GM18505 (cell line): ENCODE data around the gene FCRL2.

Source experiments
- ATAC-seq: cut with Tn5 transposase; IDR thresholded peaks from one replicate; pipeline ENCODE4 v1.9.1; 2021; ENCODE audit not compliant: unreplicated experiment
- POLR2A ChIP-seq: IDR thresholded peaks from 4 replicates; pipeline ENCODE4 v1.6.1; 2011; ENCODE audit warnings: borderline replicate concordance; ENCODE audit not compliant: insufficient read depth, insufficient read length; ENCODE audit errors: extremely low read depth

FCRL2 gene

DNA sequence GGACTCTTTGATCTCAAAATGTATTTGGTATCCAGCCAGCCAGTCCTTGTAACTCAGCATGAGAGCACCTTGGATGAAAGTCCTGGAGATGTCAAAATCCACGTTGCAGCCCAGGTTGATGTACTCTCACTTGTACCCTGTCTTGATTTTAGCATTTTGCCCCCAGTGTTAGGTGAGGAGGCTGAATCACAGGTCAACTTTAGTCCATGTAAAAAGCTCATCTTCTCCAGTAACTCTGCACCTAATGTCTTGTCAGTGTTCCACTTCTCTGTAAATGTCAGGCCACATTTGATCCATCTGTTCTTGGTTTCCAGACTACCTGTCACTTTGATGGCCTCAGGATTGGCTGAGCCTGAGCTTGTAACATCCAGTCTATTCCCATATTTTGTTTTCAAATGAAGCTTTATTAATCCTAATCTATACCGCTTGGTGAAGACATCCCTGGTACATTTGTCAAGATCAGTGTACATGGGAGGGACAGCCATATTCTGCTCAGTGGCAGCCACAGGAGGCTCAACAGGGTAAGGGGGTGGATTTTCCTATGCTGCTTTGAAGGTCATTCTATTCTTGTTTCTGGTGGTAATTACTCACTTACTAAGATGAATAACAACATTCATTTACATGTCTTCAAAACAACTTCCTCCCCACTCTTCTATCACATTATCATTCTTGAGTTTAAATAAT lies 52.3 kb downstream of the FCRL2 start:
- ATAC-seq: no peak
- no peak for TF ChIP-seq POLR2A

DNA sequence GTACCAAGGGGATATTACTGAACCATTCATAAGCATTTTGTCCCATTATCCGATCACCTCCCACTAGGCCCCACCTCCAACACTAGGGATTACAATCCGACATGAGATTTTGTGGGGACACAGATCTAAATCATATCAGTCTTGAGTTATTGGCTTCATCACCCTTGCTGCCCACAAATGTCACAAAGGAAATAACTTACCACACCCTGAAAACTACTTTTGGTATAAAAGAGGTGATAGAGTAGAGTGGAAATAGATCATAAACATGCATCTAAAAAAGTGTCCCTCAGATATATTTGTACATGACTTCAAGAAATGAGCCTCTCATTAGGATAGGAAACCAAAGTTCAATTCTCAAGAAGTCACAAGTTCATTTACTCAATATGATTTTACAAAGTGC lies 53.8 kb downstream of the FCRL2 start:
- TF ChIP-seq POLR2A: no peak
- ATAC-seq: no peak

- no peak for ATAC-seq
- TF ChIP-seq POLR2A: no peak
Observed at GRCh38 chr1:157721985-157722384, 54.9 kb downstream of the FCRL2 start.

- no peak for ATAC-seq
- no peak for TF ChIP-seq POLR2A
Observed at GRCh38 chr1:157715736-157716135, 61.2 kb downstream of the FCRL2 start.

DNA sequence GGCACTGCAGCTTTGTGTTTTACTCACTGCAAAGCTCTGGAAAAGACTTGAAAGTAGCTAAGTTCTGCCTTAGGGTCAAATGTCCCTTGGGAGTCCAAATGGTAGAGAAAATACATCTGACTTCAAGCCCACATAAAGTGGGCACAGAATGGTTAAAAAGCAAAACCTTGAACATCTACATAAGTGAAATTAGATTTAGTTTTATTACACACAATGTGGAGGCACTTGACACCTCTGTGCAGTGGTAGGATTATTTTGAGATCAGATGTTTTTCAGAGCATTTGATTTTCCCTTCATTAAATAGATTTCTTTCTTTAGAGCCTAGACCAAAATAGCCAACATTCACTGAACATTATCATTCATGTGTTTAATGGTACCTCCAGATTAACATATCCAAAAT lies 65.1 kb downstream of the FCRL2 start:
- ATAC-seq: no peak
- no peak for TF ChIP-seq POLR2A

- TF ChIP-seq POLR2A: no peak
- ATAC-seq: no peak
Observed at GRCh38 chr1:157704878-157705277, 72.1 kb downstream of the FCRL2 start.

- TF ChIP-seq POLR2A: no peak
- no peak for ATAC-seq
Observed at GRCh38 chr1:157703981-157704380, 73.0 kb downstream of the FCRL2 start.

GRCh38 chr1:157702308-157702825 lies 74.6 kb downstream of the FCRL2 start:
- no peak for TF ChIP-seq POLR2A
- no peak for ATAC-seq

DNA sequence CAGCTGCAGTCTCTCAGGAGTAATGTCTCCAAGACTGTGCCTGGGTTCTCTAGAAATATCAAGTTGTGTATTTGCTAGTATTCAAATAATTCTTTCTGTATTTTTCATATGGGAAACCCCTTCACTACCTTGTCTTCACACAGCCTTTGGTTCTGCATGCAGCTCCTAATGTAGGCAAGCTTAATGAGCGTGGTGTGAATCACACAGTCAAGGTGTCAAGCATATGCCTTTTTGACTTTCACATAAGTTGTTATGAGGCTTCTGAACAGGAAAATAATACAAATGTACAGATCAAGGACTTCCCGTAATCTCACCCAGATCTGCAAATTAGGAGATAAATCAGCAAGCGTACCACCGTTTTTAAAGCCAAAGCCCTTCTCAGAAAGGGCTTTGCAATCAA lies 76.2 kb downstream of the FCRL2 start, which contains the start of gene FCRL3:
TSS of gene FCRL3 (minus strand) at position 38 of the 400 bp plus-strand sequence. CDS start 280 bp downstream, outside the sequence.
- no peak for ATAC-seq
- no peak for TF ChIP-seq POLR2A

DNA sequence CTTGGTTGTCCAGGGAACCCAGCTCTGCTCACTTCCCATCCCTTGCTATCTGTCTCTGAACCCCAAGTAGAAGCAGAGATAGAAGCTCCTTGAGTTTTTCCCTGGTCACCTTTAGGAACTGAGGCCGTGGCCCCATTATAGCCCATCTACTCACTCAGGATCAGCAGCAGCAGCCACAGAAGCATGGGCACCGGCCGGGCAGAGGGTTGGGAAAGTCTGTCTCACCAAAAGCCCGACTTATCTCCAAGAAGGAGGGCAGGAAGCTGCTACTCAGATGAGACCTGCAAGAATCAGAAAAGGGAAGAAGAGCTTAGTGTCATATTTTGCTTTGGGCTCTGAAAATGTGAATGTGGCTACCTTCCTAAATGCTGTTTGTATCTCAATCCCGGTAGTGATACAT lies 76.6 kb downstream of the FCRL2 start:
- no peak for ATAC-seq
- no peak for TF ChIP-seq POLR2A

DNA sequence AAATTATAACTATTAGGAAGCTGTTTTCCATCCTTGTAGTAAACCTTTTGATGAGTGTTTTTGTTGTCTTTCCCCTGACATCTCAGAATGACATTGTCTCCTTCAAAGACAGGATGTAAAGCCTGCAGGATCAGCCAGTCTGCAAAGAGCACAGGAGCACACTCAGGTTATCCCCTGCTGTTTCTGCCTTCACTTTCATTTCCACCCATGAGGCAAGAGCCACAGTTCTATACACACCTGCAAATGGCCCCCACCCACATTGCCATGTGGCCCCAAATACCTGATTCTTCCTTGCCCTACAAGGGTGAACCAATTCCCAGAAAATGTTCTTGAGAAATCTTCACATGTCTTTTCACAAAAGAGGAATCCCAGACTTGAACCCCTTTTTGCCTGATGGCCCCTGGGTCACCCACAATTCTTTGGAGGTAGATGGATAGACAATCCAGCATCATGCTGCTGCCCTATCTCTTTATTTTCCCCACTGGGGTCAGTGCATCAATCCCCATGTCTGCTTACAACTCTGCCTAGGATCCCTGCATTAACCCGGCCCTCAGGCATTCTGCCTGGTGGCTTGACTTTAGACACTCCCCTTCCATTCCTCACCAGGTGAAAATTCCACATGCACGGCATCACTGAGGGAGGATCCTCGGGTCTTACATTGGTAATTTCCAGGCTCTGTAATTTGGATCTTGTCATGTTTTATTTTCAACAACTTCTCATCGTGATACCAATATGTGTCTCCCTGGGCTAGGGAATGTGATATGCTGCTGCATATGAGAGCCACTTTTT lies 79.0 kb downstream of the FCRL2 start:
- no peak for TF ChIP-seq POLR2A
- no peak for ATAC-seq

- no peak for ATAC-seq
- TF ChIP-seq POLR2A: no peak
Observed at GRCh38 chr1:157696966-157697628, 79.8 kb downstream of the FCRL2 start.
